ENCODE results near the gene CEACAM6. TPM values are rescaled to one million over a fixed set of nuclear protein-coding genes. Genes with fewer than 3 reads are reported as not detected.

Gene CEACAM6
- total RNA-seq, 1 experiment from 2014 or later = 0.21 TPM

GRCh38 chr19:41718761-41719160, 36.6 kb upstream of the CEACAM6 start:
- ATAC-seq (no peak), DNase-seq (ENCODE audit: low read depth, low spot score) (no peak)
- Histone ChIP-seq H3K27me3 (ENCODE audit: control insufficient read depth, insufficient read depth, low read length) (peaks cover 4% of the 10 kb centered on the region; the same call in 1 of the 2 replicates), H3K27ac (ENCODE audit: low read length) (no peak overlapping the region), H3K36me3 (ENCODE audit: control insufficient read depth, insufficient read depth, low read length) (no peaks in the 10 kb centered on the region), H3K4me1 (ENCODE audit: control insufficient read depth, insufficient read depth, low read length) (no peaks in the 10 kb centered on the region), H3K4me3 (ENCODE audit: low read depth in 2 of 2, low read length in 2 of 2) (no peak overlapping the region), H3K9me3 (ENCODE audit: control insufficient read depth, insufficient read depth, low read depth, low read length) (no peaks in the 10 kb centered on the region)
- ChIA-PET POLR2A (no interaction called here), CTCF (no interaction called here)
- BruUV-seq (replicated peaks) = no TSS peak
- TF ChIP-seq TCF7L2 (IDR thresholded peaks at IDR 0.05; ENCODE audit: low read depth, low read length) (no peak), CTCF (IDR thresholded peaks at IDR 0.05) (no peak), REST (IDR thresholded peaks at IDR 0.05; ENCODE audit: insufficient read depth in 1 of 2, low read depth in 2 of 2, low read length in 1 of 2) (no peak), POLR2AphosphoS5 (IDR thresholded peaks at IDR 0.05; ENCODE audit: low read depth, low read length) (no peak), SIN3A (IDR thresholded peaks at IDR 0.05; ENCODE audit: borderline replicate concordance, insufficient read depth, low read depth, low read length) (no peak)
- in situ Hi-C loops (cut with HindIII; ENCODE audit: low pct_unique_long_range_greater_than_20kb, low sequenced_read_pairs) (no loop called here), intact Hi-C loops (cut with micrococcal nuclease; ENCODE audit: unreplicated experiment) (no loop called here)

- DNase-seq (ENCODE audit: low read depth, low spot score) = no peak
- Histone ChIP-seq H3K27ac (ENCODE audit: low read length) (no peak overlapping the region), H3K9me3 (ENCODE audit: control insufficient read depth, insufficient read depth, low read depth, low read length) (no peaks in the 10 kb centered on the region), H3K27me3 (ENCODE audit: control insufficient read depth, insufficient read depth, low read length) (peaks cover 6% of the 10 kb centered on the region), H3K4me1 (ENCODE audit: control insufficient read depth, insufficient read depth, low read length) (no peaks in the 10 kb centered on the region), H3K4me3 (ENCODE audit: low read depth in 2 of 2, low read length in 2 of 2) (no peak overlapping the region), H3K36me3 (ENCODE audit: control insufficient read depth, insufficient read depth, low read length) (no peaks in the 10 kb centered on the region)
- ATAC-seq = no peak
- POLR2A ChIA-PET = no interaction called here
- no TSS peak for BruUV-seq (replicated peaks)
- in situ Hi-C loops (cut with HindIII; ENCODE audit: low pct_unique_long_range_greater_than_20kb, low sequenced_read_pairs) (no loop called here), intact Hi-C loops (cut with micrococcal nuclease; ENCODE audit: unreplicated experiment) (no loop called here)
- CTCF ChIA-PET = no interaction called here
- no peak for TF ChIP-seq CTCF (IDR thresholded peaks at IDR 0.05)
- TF ChIP-seq TCF7L2 (IDR thresholded peaks at IDR 0.05; ENCODE audit: low read depth, low read length) = no peak
Observed at GRCh38 chr19:41720103-41720502, 35.2 kb upstream of the CEACAM6 start.

GRCh38 chr19:41726493-41726892, 28.8 kb upstream of the CEACAM6 start:
- intact Hi-C loops (cut with micrococcal nuclease; ENCODE audit: unreplicated experiment) (no loop called here), in situ Hi-C loops (cut with HindIII; ENCODE audit: low pct_unique_long_range_greater_than_20kb, low sequenced_read_pairs) (no loop called here)
- TF ChIP-seq CTCF (IDR thresholded peaks at IDR 0.05) = no peak
- no peak for TF ChIP-seq SIN3A (IDR thresholded peaks at IDR 0.05; ENCODE audit: borderline replicate concordance, insufficient read depth, low read depth, low read length)
- TF ChIP-seq POLR2AphosphoS5 (IDR thresholded peaks at IDR 0.05; ENCODE audit: low read depth, low read length) = no peak
- no peak for TF ChIP-seq TCF7L2 (IDR thresholded peaks at IDR 0.05; ENCODE audit: low read depth, low read length)
- TF ChIP-seq REST (IDR thresholded peaks at IDR 0.05; ENCODE audit: insufficient read depth in 1 of 2, low read depth in 2 of 2, low read length in 1 of 2) = no peak
- DNase-seq (ENCODE audit: low read depth, low spot score) (no peak), ATAC-seq (no peak)
- H3K4me3 ChIP-seq (ENCODE audit: low read depth in 2 of 2, low read length in 2 of 2) = no peak overlapping the region
- no peaks in the 10 kb centered on the region for H3K9me3 ChIP-seq (ENCODE audit: control insufficient read depth, insufficient read depth, low read depth, low read length)
- ChIA-PET CTCF (no interaction called here), POLR2A (no interaction called here)
- no peaks in the 10 kb centered on the region for H3K36me3 ChIP-seq (ENCODE audit: control insufficient read depth, insufficient read depth, low read length)
- no peaks in the 10 kb centered on the region for H3K4me1 ChIP-seq (ENCODE audit: control insufficient read depth, insufficient read depth, low read length)
- H3K27me3 ChIP-seq (ENCODE audit: control insufficient read depth, insufficient read depth, low read length) = peaks cover 6% of the 10 kb centered on the region; the same call in 1 of the 2 replicates
- H3K27ac ChIP-seq (ENCODE audit: low read length) = no peak overlapping the region
- BruUV-seq (replicated peaks) = no TSS peak
